Measurements from ENCODE around the gene SCARF1.
A peak's percentile ranks its signal among the peaks of the same experiment; 100 is the strongest.

SCARF1 gene

DNA sequence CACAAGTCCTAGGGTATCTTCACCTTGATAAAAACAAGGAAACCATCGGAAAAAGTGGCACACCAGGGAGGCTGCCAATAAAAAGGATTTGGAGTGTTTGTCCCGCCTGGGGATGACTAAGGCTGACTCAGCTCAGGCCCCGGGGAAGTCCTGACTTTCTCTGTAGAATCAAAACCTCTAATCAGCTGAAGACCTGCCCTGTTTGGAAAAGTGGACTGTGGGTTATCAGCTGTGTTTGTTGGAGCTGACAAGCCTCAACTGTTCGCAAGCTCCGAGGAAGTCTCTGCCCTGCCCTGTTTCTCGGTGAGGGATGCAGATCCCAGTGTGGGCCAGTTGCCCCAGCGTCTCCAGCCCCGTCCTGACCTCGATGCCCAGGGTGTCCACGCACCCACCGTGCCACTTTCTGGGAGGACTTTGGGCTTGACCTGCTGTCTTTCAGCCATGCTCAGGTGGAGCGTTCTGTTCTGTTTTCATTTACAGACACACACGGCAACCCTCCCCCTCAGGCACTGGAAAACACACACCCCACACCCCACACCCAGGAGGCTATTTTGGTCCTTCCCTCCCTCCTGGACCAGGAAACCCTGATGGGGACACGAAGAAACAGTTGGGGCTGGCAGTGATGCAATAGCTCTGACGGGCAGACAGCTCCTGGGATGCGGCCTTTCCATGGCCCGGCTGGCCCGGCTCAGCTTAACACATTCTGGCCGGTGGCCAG, 55.3 kb downstream of the SCARF1 start (continued):
- TF ChIP-seq ZEB2 (tag by site-specific recombination; IDR thresholded peaks at IDR 0.05) = peak; percentile 60; the same call in 1 of the 2 replicates
- TF ChIP-seq, protein P1, sequence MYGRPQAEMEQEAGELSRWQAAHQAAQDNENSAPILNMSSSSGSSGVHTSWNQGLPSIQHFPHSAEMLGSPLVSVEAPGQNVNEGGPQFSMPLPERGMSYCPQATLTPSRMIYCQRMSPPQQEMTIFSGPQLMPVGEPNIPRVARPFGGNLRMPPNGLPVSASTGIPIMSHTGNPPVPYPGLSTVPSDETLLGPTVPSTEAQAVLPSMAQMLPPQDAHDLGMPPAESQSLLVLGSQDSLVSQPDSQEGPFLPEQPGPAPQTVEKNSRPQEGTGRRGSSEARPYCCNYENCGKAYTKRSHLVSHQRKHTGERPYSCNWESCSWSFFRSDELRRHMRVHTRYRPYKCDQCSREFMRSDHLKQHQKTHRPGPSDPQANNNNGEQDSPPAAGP (tag by site-specific recombination; IDR thresholded peaks at IDR 0.05) = peak; percentile 80
- TF ChIP-seq, protein P2, sequence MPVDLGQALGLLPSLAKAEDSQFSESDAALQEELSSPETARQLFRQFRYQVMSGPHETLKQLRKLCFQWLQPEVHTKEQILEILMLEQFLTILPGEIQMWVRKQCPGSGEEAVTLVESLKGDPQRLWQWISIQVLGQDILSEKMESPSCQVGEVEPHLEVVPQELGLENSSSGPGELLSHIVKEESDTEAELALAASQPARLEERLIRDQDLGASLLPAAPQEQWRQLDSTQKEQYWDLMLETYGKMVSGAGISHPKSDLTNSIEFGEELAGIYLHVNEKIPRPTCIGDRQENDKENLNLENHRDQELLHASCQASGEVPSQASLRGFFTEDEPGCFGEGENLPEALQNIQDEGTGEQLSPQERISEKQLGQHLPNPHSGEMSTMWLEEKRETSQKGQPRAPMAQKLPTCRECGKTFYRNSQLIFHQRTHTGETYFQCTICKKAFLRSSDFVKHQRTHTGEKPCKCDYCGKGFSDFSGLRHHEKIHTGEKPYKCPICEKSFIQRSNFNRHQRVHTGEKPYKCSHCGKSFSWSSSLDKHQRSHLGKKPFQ (tag by site-specific recombination; IDR thresholded peaks at IDR 0.05) = no peak
- no peak for TF ChIP-seq ZNF621 (tag by site-specific recombination; IDR thresholded peaks at IDR 0.05)
- TF ChIP-seq, protein P3, sequence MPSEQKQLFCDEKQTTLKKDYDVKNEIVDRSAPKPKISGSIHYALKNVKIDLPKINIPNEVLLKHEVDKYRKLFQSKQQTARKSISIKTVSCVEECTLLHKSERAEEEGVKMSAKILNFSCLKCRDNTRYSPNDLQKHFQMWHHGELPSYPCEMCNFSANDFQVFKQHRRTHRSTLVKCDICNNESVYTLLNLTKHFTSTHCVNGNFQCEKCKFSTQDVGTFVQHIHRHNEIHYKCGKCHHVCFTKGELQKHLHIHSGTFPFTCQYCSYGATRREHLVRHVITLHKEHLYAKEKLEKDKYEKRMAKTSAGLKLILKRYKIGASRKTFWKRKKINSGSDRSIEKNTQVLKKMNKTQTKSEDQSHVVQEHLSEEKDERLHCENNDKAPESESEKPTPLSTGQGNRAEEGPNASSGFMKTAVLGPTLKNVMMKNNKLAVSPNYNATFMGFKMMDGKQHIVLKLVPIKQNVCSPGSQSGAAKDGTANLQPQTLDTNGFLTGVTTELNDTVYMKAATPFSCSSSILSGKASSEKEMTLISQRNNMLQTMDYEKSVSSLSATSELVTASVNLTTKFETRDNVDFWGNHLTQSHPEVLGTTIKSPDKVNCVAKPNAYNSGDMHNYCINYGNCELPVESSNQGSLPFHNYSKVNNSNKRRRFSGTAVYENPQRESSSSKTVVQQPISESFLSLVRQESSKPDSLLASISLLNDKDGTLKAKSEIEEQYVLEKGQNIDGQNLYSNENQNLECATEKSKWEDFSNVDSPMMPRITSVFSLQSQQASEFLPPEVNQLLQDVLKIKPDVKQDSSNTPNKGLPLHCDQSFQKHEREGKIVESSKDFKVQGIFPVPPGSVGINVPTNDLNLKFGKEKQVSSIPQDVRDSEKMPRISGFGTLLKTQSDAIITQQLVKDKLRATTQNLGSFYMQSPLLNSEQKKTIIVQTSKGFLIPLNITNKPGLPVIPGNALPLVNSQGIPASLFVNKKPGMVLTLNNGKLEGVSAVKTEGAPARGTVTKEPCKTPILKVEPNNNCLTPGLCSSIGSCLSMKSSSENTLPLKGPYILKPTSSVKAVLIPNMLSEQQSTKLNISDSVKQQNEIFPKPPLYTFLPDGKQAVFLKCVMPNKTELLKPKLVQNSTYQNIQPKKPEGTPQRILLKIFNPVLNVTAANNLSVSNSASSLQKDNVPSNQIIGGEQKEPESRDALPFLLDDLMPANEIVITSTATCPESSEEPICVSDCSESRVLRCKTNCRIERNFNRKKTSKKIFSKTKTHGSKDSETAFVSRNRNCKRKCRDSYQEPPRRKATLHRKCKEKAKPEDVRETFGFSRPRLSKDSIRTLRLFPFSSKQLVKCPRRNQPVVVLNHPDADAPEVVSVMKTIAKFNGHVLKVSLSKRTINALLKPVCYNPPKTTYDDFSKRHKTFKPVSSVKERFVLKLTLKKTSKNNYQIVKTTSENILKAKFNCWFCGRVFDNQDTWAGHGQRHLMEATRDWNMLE (tag by site-specific recombination; conservative IDR thresholded peaks at IDR 0.05; ENCODE audit: low read depth) = no peak
- TF ChIP-seq ZNF366 (tag by site-specific recombination; conservative IDR thresholded peaks at IDR 0.05) = peak; percentile 66; the same call in 1 of the 2 replicates

DNA sequence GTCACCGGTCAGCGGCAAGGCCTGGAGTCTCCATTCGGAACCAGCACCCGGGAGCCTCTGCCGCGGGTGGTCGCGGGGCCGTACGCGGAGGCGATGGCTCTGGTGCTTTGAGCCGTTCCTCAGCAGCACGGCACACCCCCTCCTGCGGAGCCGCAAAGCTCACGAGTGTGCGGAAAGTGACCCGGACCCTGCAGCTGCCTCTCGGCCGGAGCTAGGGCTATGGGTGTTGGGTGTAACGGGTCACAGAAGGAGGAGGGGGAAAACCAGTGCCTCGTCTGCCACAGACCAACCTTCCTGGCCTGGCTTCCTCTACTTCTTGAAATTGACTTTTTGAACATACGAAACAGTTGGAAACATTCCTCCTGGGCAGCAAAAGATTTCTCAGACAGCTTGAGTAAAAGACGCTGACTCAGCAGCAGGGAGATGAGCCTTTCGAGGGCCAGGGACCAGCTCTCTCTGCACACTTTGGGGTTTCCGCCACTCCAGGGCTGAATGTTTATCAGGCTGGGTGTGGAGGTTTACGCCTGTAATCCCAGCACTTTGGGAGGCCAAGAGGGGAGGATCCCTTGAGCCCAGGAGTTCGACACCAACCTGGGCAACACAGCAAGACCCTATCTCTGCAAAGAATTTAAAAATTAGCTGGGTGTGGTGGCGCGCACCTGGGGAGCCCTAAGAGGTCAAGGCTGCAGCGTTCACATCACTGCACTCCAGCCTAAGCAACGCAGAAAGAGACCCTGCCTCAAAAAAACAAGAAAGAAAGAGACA, 56.5 kb downstream of the SCARF1 start:
- peaks cover 8% of the 10 kb centered on the region for H3K4me1 ChIP-seq (ENCODE audit: control insufficient read depth, insufficient read depth, low read length)
- ChIA-PET POLR2A (no interaction called here), CTCF (interaction anchor here (0.5 to 2.9 kb wide), 4 partner anchors 15 to 587 kb away, joined by 3 to 14 read pairs (median 3); no protein-coding TSS in a partner anchor)

More for the DNA sequence above, 56.5 kb downstream of the SCARF1 start:
- TF ChIP-seq ZNF837 (tag by site-specific recombination; IDR thresholded peaks at IDR 0.05) (no peak), ZNF202 (tag by site-specific recombination; IDR thresholded peaks at IDR 0.05; ENCODE audit: borderline replicate concordance) (no peak), ZNF121 (tag by site-specific recombination; IDR thresholded peaks at IDR 0.05) (peak; percentile 80)
- TF ChIP-seq, protein P3 (tag by site-specific recombination; conservative IDR thresholded peaks at IDR 0.05; ENCODE audit: low read depth) = no peak
- TF ChIP-seq, protein P4, sequence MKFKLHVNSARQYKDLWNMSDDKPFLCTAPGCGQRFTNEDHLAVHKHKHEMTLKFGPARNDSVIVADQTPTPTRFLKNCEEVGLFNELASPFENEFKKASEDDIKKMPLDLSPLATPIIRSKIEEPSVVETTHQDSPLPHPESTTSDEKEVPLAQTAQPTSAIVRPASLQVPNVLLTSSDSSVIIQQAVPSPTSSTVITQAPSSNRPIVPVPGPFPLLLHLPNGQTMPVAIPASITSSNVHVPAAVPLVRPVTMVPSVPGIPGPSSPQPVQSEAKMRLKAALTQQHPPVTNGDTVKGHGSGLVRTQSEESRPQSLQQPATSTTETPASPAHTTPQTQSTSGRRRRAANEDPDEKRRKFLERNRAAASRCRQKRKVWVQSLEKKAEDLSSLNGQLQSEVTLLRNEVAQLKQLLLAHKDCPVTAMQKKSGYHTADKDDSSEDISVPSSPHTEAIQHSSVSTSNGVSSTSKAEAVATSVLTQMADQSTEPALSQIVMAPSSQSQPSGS (tag by site-specific recombination; IDR thresholded peaks at IDR 0.05; ENCODE audit: low read depth) = no peak
- Histone ChIP-seq H3K36me3 (ENCODE audit: control insufficient read depth in 2 of 2, insufficient read depth in 1 of 2, low read length in 2 of 2) (no peaks in the 10 kb centered on the region), H3K4me3 (ENCODE audit: low read depth, low read length) (no peak overlapping the region), H3K9me3 (ENCODE audit: control insufficient read depth, insufficient read depth, low read depth, low read length) (no peaks in the 10 kb centered on the region), H3K27ac (ENCODE audit: extremely low read depth, low read depth, low read length) (no peak overlapping the region)
